ENCODE measurements around the gene SP1.

DNA sequence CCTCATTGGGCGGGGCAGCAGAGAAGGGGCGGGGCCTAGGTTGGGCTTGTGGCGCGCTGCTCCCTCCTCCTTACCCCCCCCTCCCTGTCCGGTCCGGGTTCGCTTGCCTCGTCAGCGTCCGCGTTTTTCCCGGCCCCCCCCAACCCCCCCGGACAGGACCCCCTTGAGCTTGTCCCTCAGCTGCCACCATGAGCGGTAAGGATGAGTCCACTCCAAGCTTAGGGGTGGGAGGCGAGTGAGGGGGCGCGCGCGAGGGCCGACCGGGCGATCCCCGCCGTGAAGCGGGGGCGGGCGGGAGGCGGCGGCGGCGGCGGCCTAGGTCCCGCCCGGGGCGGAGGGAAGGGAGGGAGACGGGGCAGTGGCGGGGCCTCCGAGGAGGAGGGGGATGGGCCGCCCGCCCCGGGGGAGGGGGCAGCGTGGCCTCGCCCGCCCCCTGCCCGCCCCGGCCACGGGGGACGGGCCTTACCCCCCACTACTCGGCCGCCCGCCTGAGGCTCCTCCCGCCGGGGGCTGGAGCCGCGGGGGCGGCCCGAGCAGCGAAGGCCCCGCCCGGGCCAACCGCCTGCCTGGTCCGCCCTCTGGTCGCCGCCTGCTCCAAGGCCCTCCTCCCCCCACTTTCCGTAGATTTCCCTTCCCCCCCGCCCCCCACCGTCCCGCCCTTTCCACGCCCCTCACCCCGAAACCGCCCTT, at the start of gene SP1:
- TF ChIP-seq, protein P1, sequence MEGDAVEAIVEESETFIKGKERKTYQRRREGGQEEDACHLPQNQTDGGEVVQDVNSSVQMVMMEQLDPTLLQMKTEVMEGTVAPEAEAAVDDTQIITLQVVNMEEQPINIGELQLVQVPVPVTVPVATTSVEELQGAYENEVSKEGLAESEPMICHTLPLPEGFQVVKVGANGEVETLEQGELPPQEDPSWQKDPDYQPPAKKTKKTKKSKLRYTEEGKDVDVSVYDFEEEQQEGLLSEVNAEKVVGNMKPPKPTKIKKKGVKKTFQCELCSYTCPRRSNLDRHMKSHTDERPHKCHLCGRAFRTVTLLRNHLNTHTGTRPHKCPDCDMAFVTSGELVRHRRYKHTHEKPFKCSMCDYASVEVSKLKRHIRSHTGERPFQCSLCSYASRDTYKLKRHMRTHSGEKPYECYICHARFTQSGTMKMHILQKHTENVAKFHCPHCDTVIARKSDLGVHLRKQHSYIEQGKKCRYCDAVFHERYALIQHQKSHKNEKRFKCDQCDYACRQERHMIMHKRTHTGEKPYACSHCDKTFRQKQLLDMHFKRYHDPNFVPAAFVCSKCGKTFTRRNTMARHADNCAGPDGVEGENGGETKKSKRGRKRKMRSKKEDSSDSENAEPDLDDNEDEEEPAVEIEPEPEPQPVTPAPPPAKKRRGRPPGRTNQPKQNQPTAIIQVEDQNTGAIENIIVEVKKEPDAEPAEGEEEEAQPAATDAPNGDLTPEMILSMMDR (IDR thresholded peaks at IDR 0.05): no peak
- peak in 1 of 2 donors; percentile 48 for TF ChIP-seq POLR2A (IDR thresholded peaks at IDR 0.05)

All from heart left ventricle (tissue), 13 donors.